A673 (cell line): ENCODE measurements around the gene PROSER2.

Source experiments
- CTCF ChIP-seq: fragments of 300-800, 200-600 bp; sonication (generic); conservative IDR thresholded peaks from 2 replicates; pipeline ENCODE4 v1.5.1; 2017; ENCODE audit warnings: low read depth, mild to moderate bottlenecking, antibody characterized with exemption, low read length, moderate library complexity, mixed read lengths
- EZH2 ChIP-seq: fragments of 200-600 bp; sonication (generic); IDR thresholded peaks from 2 replicates; pipeline ENCODE4 v1.6.1; 2017; ENCODE audit warnings: borderline replicate concordance, low read depth, mild to moderate bottlenecking, mixed read lengths, antibody characterized with exemption, low read length; ENCODE audit not compliant: poor library complexity, severe bottlenecking

- no peak for TF ChIP-seq CTCF
- TF ChIP-seq EZH2 = no peak
These were observed 46.7 kb downstream of the PROSER2 start for GRCh38 chr10:11869743-11870460.
